Ovary (tissue), 3 donors: ENCODE measurements around the gene SBNO1.
"Not testable (repeated sequence)": the region's sequence is repeated elsewhere in the genome, so short reads cannot be mapped to it uniquely, and the experiment has no call there.

Source experiments
- EP300 ChIP-seq: sonication (generic); formaldehyde crosslinking; IDR thresholded peaks from one replicate; pipeline ENCODE4 v1.6.1; 2017; ENCODE audit warnings: antibody characterized with exemption
- TF ChIP-seq, protein P1 (sequence below), 3 donors: fragments of 450-650 bp in 2 of 3; fragments of 200-600 bp in 1 of 3; IDR thresholded peaks; one replicate each; pipeline versions ENCODE4 v1.5.1 to v1.8.0; 2016 to 2022; ENCODE audit warnings: antibody characterized with exemption in 3 of 3, mild to moderate bottlenecking in 1 of 3
- donor health status: DM: no; HTN: no; CAD: no.

DNA sequence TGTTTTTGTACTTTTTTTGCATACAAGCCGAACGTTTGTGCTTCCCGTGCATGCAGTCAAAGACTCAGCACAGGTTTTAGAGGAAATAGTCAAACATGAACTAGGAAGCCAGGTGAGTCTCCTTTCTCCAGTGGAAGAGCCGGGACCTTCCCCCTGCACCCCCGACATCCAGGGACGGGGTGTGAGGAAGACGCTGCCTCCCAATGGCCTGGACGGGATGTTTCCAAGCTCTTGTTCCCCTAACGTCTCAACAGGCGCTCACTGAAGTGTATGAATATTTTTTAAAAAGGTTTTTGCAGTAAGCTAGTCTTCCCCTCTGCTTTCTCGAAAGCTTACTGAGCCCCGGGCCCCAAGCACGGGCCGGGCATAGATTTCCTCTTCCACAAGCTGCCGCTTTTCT, 43.3 kb upstream of the SBNO1 start:
- TF ChIP-seq EP300 = not testable (repeated sequence)
- TF ChIP-seq, protein P1, sequence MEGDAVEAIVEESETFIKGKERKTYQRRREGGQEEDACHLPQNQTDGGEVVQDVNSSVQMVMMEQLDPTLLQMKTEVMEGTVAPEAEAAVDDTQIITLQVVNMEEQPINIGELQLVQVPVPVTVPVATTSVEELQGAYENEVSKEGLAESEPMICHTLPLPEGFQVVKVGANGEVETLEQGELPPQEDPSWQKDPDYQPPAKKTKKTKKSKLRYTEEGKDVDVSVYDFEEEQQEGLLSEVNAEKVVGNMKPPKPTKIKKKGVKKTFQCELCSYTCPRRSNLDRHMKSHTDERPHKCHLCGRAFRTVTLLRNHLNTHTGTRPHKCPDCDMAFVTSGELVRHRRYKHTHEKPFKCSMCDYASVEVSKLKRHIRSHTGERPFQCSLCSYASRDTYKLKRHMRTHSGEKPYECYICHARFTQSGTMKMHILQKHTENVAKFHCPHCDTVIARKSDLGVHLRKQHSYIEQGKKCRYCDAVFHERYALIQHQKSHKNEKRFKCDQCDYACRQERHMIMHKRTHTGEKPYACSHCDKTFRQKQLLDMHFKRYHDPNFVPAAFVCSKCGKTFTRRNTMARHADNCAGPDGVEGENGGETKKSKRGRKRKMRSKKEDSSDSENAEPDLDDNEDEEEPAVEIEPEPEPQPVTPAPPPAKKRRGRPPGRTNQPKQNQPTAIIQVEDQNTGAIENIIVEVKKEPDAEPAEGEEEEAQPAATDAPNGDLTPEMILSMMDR (IDR thresholded peaks at IDR 0.05) = not testable (repeated sequence)
